Endometrium (tissue), 2 donors: Measurements from ENCODE around the gene OXNAD1.

Experiments
- FAIRE-seq: peaks from 2 replicates; lab custom pipeline; 2012; peaks lifted over from hg19 to GRCh38; lab: Jason Lieb, UNC
- donor health status: control.
- donor health status: control.

OXNAD1 gene, protein sequence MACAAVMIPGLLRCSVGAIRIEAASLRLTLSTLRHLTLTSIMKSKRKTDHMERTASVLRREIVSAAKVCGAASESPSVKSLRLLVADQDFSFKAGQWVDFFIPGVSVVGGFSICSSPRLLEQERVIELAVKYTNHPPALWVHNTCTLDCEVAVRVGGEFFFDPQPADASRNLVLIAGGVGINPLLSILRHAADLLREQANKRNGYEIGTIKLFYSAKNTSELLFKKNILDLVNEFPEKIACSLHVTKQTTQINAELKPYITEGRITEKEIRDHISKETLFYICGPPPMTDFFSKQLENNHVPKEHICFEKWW

DNA sequence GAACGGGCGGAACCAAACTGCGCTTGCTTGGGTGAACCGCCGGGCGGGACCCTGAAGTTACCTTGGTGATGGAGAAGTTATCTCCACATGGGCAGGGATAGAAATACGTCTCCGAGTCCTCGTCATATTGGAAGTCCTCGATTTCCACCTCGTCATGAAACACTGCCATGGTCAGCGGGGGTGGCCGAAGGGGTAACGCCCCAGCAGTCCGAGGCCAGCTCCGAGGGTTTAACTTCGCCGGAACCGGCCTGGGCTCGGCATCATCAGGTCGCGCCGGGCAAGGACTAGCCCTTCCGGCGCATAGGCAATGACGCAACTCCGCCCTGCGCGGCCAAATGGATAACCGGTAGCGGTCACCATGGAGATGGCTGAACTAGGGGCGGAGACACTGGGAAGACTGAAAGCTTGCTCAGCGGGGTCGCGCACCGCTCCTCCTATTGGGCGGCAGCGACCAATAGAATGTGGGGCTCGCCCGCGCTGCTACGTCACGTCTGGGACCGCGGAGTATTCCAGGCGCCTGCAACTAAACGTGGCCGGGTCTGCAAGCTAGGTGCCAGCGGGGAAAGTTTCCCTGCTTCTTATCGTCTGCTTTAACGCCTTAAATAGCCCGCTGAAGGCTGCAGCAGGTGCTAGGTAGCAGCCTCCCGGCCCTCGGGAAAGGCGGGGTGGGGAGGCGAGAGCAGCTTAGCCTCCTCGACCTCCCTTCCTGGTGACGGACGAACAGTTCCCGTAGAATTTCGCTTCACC, at the start of gene OXNAD1, which contains the start of gene DPH3:
TSS of gene OXNAD1 (plus strand) at position 505 of the 747 bp plus-strand sequence. CDS start 5,741 bp downstream, outside the sequence.
TSS of gene DPH3 (minus strand) at position 236 of the 747 bp plus-strand sequence. CDS start at position 169, 67 bp downstream.
- peak; percentile 97 for FAIRE-seq

DNA sequence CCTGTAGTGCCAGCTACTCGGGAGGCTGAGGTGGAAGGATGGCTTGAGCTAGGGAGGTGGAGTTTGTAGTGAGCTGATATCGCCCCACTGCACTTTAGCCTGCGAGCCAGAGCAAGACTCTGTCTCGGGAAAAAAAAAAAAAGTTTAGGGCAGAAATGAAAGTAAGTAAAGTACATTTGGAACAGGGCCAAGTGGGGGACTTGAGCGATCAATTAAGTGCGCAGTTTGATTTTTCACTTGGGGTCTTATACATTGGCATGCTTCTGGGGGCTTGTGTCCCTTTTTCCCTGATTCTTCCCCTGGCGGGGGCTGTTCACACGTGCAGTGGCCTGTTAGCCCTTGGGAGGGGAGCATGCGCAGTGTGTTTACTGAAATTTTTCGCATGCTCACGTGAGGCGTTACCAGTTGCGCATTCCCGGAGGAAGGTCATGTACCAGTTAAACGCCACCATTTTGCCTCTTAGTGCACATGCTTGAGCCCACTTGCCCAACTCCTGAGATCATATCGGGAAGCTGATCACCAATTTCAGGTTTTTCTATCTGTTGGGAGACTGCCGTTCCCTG, 48.6 kb upstream of the OXNAD1 start:
- FAIRE-seq, result no peak

GRCh38 chr3:16219777-16220176, 45.2 kb upstream of the OXNAD1 start:
- no peak for FAIRE-seq

DNA sequence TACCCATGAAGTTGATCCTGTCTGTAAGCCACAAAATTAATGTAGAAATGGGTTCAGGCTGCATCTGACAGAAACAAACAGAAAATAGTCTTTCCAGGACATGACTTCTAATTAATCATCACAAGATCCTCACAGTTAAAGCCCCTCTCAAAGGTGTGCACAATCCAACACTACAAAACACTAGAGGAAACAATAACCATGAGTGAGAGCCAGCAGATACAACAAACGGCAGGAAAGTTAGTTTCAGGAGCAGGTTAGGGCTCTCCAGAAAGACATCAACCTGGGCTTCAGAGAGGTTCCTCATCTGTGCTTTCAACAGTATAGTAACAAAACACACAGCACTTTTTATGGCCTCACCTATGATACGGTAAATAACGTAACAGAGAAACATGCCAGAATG, 43.0 kb upstream of the OXNAD1 start:
- FAIRE-seq, result no peak

- FAIRE-seq, result no peak
Observed at GRCh38 chr3:16222547-16222946, 42.5 kb upstream of the OXNAD1 start.

DNA sequence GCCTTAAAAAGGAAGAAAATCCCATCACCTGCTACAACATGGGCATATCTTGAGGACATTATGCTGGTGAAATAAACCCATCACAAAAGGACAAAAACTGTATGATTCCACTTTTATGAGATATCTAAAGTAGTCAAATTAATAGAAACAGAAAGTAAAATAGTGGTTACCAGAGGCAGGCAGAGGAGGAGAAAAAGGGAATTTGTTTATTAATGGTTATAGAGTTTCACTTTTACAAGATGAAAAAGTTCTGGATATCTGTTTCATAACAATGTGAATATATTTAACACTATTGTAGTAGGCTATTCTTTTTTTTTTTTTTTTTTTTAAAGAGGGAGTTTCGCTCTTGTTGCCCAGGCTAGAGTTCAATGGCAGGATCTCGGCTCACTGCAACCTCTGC, 40.7 kb upstream of the OXNAD1 start:
- no peak for FAIRE-seq

DNA sequence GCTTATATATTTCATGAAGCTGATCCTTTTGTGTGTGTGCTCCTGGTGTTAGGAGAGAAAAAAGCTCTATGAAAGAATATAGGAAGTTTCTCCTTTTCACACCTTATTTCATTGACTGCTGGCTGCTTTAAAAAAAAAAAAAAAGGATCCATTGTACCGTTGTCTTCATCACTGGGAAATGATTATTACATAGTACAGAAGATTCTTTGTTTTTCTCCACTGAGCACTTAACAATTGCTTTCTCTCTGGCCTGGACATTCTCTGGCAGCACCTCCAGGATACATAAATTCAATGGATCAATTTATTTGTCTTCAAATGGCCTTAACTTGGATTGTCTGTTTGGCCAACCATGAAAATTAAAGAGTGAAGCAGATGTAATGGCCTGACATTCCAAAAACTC, 37.4 kb upstream of the OXNAD1 start:
- no peak for FAIRE-seq

GRCh38 chr3:16229681-16230080, 35.3 kb upstream of the OXNAD1 start:
- FAIRE-seq, result no peak

DNA sequence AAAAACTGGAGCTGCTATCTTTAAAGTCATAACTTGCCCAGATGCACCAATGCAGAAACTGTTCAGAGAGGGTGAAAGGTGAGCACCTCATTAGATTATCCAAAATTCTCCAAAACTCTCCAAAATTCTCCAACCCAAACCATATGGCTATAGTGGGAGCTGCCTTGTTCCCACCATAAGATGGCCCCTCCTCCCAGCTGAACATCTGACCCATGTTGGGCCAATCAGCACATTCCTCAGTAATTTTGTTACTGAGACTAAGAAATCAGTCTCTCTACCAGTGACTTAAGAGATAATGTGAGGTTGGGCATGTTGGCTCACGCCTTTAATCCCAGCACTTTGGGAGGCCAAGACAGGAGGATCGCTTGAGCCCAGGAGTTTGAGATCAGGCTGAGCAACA, 33.0 kb upstream of the OXNAD1 start:
- no peak for FAIRE-seq

- FAIRE-seq, result no peak
Observed at GRCh38 chr3:16233806-16234205, 31.2 kb upstream of the OXNAD1 start.

GRCh38 chr3:16234281-16234680, 30.7 kb upstream of the OXNAD1 start:
- no peak for FAIRE-seq

DNA sequence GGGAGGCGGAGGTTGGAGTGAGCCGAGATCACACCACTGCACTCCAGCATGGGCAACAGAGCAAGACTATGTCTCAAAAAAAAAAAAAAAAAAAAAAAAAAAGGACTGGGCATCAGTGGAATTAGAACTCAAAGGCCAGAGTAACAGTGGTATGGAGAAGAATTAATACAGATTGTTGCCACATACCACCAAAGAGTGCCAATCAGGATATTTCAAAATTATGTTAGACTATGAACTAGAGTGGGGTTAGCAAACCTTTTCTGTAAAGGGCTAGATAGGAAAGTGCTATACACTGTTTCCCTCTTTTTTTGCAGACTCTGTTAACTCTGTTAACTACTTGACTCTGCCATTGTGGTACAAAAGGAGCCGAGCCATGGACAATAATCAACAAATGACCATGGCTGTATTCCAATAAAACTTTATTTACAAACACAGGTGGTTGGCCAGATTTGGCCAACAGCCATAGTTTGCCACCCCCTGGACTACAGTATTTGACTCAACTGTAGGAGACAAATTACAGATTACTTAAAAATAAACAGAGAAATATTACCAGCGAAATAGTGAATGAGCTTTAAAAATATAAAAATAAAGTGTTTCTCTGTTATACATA, 28.9 kb upstream of the OXNAD1 start:
- FAIRE-seq, result no peak

GRCh38 chr3:16236856-16237393, 28.1 kb upstream of the OXNAD1 start:
- FAIRE-seq, result no peak

- no peak for FAIRE-seq
Observed at GRCh38 chr3:16239086-16239770, 25.8 kb upstream of the OXNAD1 start.

- no peak for FAIRE-seq
Observed at GRCh38 chr3:16239780-16240179, 25.2 kb upstream of the OXNAD1 start.

DNA sequence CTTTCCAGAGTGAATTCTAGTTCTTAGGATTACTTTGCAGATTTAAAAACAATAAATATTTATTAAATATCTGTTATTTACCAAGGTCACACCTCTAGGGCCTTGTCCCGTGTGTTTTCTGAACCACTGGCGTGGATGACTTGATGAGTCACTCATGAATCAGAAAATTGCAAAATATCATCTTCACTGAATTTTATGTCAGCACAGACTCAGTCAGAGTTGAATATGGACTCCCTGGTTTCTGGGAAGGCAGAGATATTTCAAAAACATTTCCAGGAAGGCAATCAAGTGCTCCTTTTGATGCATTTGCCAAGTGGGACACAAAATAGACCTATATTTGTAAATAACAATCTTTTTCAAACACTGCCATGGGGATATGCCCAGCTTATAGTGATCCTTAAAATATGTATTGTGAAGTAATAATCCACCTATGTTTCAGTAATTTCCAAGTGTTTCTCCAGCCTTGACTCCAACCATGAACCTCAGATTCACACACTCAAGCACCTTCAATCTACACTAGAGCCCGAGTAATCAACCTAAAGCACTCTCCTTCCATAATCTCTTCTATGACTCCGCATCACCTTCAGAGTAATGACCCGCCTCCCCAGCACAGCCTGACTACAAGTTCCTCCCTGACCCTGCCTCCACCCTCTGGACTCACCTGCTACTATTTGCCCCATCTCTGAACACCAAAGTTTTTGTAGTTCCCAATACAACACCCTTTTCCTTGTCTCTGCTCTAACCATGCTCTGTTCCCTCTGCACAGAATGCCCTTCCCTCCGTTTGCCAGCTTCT, 24.6 kb upstream of the OXNAD1 start:
- no peak for FAIRE-seq

DNA sequence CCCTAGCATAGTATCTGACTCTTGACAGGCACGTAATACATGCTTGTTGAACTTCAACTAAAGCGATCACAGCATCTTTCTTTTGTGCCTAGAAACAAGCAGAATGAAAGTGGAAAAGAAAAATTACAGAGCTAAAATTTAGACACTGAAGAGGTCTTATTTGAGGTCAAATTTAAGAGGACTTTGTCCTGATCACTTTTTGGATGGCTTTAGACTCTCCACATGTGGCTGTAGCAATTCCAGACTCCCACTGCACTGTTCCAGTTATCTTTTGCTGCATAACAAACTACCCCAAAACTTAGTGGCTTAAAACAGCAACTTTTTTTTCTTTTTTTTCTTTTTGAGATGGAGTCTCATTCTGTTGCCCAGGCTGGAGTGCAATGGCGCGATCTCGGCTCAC, 23.8 kb upstream of the OXNAD1 start:
- no peak for FAIRE-seq

DNA sequence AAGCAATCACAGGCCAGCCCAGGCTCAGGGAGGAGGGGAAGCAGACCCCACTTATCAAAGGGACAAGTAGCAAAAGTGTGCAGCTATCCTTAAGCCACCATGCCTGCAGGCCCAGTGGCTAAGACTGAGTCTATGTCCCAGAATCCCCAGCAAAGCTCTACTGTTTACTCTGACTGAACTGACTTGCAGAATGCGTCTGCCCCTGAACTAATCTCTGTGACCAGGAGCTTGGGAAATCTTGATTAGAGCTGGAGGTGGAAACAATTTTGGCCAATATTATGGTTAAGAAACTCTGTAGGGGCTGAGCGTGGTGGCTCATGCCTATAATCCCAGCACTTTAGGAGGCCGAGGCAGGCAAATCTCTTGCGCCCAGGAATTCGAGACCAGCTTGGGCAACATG, 22.8 kb upstream of the OXNAD1 start:
- no peak for FAIRE-seq

GRCh38 chr3:16243706-16244490, 21.1 kb upstream of the OXNAD1 start:
- no peak for FAIRE-seq

DNA sequence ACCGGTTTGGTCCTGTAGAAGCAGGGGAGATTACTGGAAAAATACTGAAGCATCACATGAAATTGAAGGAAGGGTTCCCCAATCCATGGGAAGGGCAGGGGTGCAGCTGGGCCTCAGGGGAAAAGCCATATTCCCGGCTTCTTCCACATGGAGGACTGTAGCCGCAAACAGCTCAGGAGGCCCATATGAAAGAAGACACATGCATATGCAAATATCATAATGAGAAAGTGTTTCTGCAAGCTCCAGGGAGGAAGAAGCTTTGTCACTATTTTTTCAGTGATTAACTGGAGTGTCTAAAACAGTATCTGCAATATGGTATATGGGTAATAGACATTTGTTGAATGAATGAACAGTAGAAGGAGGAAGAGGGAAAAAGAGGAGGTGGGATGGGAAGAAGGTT, 19.4 kb upstream of the OXNAD1 start:
- FAIRE-seq, result no peak
